PC-3 (cell line): Measurements from ENCODE around the gene XRCC6. TPM values are rescaled to one million over a fixed set of nuclear protein-coding genes. Genes with fewer than 3 reads are reported as not detected.

Source experiments
- ATAC-seq: fragments of 200-7000 bp; cut with Tn5 transposase; 2 replicates; pipeline ENCODE4 v1.9.1; 2020; ENCODE audit warnings: mild to moderate bottlenecking, moderate library complexity
- BruUV-seq: library from RNA; stranded (reverse); fragments of 400-500 nt; replicated peaks from 2 replicates; lab custom pipeline; 2021; lab: Mats Ljungman, UMichigan
- CTCF ChIA-PET: fragments of 300-600 bp; sonication (Branson Sonifier 250); formaldehyde crosslinking; loops from one replicate; lab custom pipeline; 2022; ENCODE audit warnings: antibody characterized with exemption; lab: Charles Lee
- POLR2A ChIA-PET: fragments of 300-600 bp; sonication (Branson Sonifier 250); formaldehyde crosslinking; loops from one replicate; lab custom pipeline; 2022; ENCODE audit warnings: antibody characterized with exemption; ENCODE audit not compliant: unreplicated experiment; lab: Charles Lee
- DNase-seq: peaks from one replicate; pipeline ENCODE4 v3.0.0-alpha.2; 2015
- H2AFZ ChIP-seq: fragments of 300-600 bp; sonication (generic); 2 replicates; pipeline ENCODE4 v1.6.0; 2016; ENCODE audit warnings: antibody characterized with exemption, low read length
- H3F3A ChIP-seq: fragments of 300-600 bp; sonication (generic); one replicate; pipeline ENCODE4 v1.6.0; 2017; ENCODE audit warnings: antibody characterized with exemption, low read length, control low read depth, mild to moderate bottlenecking; ENCODE audit not compliant: unreplicated experiment
- H3K27ac ChIP-seq: fragments of 300-600 bp; sonication (generic); 2 replicates; pipeline ENCODE4 v1.5.1; 2016; ENCODE audit warnings: mild to moderate bottlenecking, low read length
- H3K27me3 ChIP-seq: fragments of 300-600 bp; sonication (generic); 2 replicates; pipeline ENCODE4 v1.6.1; 2016; ENCODE audit warnings: low read length, mixed read lengths
- H3K36me3 ChIP-seq: fragments of 300-600 bp; sonication (generic); 2 replicates; pipeline ENCODE4 v1.6.1; 2016; ENCODE audit warnings: low read depth, mixed run types, low read length, mixed read lengths
- H3K4me1 ChIP-seq: fragments of 300-600 bp; sonication (generic); 2 replicates; pipeline ENCODE4 v1.5.1; 2016; ENCODE audit warnings: low read length; ENCODE audit not compliant: insufficient read depth
- H3K4me2 ChIP-seq: fragments of 300-600 bp; sonication (generic); 2 replicates; pipeline ENCODE4 v1.6.0; 2016; ENCODE audit warnings: low read length
- H3K4me3 ChIP-seq: fragments of 300-600 bp; sonication (generic); 2 replicates; pipeline ENCODE4 v1.5.1; 2016; ENCODE audit warnings: mild to moderate bottlenecking, low read length, mixed read lengths
- H3K79me2 ChIP-seq: fragments of 300-600 bp; sonication (generic); 2 replicates; pipeline ENCODE4 v1.6.1; 2017; ENCODE audit warnings: low read length, mixed read lengths
- H3K9ac ChIP-seq: fragments of 300-600 bp; sonication (generic); 2 replicates; pipeline ENCODE4 v1.6.0; 2016; ENCODE audit warnings: mild to moderate bottlenecking, low read length
- H3K9me2 ChIP-seq: fragments of 300-600 bp; sonication (generic); replicated peaks from 2 replicates; pipeline ENCODE4 v1.6.1; 2016; ENCODE audit warnings: mixed run types, low read length, mixed read lengths
- H3K9me3 ChIP-seq: fragments of 300-600 bp; sonication (generic); 2 replicates; pipeline ENCODE4 v1.6.1; 2016; ENCODE audit warnings: low read length, mixed read lengths
- H4K20me1 ChIP-seq: fragments of 300-600 bp; sonication (generic); 2 replicates; pipeline ENCODE4 v1.6.1; 2016; ENCODE audit warnings: low read length, mixed read lengths
- EZH2 ChIP-seq: fragments of 300-600 bp; sonication (generic); IDR thresholded peaks from one replicate; pipeline ENCODE4 v1.6.1; 2017; ENCODE audit warnings: antibody characterized with exemption, mild to moderate bottlenecking, low read length; ENCODE audit not compliant: unreplicated experiment
- EZH2phosphoT487 ChIP-seq: fragments of 300-600 bp; sonication (generic); IDR thresholded peaks from 2 replicates; pipeline ENCODE4 v1.6.1; 2018; ENCODE audit warnings: mild to moderate bottlenecking, antibody characterized with exemption, low read length, borderline replicate concordance
- intact Hi-C: fragments of 100-400 bp; cut with micrococcal nuclease; formaldehyde crosslinking; loops from 2 replicates; pipeline ENCODE4 v1.9.0; 2023
- total RNA-seq: library from RNA; depleted of rRNA; stranded (reverse); fragments of >200 nt; gene quantifications from 2 replicates; pipeline ENCODE4 v1.2.3, GENCODE V29; 2014
- TF ChIP-seq, protein P1 (sequence below): fragments of 300-600 bp; sonication (generic); conservative IDR thresholded peaks from 2 replicates; pipeline ENCODE4 v1.5.1; 2017; ENCODE audit warnings: antibody characterized with exemption, low read depth, mild to moderate bottlenecking, low read length

XRCC6 gene
- total RNA-seq, 1 experiment from 2014 or later, result 432 TPM

DNA sequence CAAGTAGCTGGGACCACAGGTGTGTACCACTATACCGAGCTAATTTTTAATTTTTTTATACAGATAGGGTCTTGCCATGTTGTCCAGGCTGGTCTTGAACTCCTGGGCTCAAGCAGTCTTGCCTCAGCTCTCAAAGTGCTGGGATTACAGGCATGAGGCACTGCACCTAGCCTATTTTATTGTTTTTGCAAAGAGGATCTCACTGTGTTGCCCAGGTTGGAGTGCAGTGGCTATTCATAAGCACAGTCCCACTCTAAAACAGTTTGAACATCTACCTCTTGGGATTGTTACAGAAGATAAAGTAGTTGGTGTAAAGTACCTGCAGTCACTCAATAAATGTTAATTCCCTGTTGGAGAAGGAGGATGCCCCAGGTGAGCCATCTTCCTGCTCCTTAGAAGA lies 29.1 kb downstream of the XRCC6 start:
- no peak for TF ChIP-seq EZH2
- no peak for TF ChIP-seq EZH2phosphoT487
- TF ChIP-seq, protein P1, sequence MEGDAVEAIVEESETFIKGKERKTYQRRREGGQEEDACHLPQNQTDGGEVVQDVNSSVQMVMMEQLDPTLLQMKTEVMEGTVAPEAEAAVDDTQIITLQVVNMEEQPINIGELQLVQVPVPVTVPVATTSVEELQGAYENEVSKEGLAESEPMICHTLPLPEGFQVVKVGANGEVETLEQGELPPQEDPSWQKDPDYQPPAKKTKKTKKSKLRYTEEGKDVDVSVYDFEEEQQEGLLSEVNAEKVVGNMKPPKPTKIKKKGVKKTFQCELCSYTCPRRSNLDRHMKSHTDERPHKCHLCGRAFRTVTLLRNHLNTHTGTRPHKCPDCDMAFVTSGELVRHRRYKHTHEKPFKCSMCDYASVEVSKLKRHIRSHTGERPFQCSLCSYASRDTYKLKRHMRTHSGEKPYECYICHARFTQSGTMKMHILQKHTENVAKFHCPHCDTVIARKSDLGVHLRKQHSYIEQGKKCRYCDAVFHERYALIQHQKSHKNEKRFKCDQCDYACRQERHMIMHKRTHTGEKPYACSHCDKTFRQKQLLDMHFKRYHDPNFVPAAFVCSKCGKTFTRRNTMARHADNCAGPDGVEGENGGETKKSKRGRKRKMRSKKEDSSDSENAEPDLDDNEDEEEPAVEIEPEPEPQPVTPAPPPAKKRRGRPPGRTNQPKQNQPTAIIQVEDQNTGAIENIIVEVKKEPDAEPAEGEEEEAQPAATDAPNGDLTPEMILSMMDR, result no peak
- ChIA-PET POLR2A (no interaction called here), CTCF (no interaction called here)
- Histone ChIP-seq H2AFZ (no peak overlapping the region), H4K20me1 (no peaks in the 10 kb centered on the region), H3K36me3 (peaks cover 57% of the 10 kb centered on the region), H3K9ac (no peak overlapping the region), H3F3A (no peaks in the 10 kb centered on the region), H3K9me2 (no peaks in the 10 kb centered on the region), H3K4me2 (no peak overlapping the region), H3K4me1 (no peaks in the 10 kb centered on the region), H3K79me2 (no peaks in the 10 kb centered on the region), H3K9me3 (no peaks in the 10 kb centered on the region), H3K27me3 (no peaks in the 10 kb centered on the region), H3K4me3 (no peak overlapping the region), H3K27ac (no peak overlapping the region)
- BruUV-seq, result no TSS peak
- ATAC-seq, result no peak
- DNase-seq, result no peak
- intact Hi-C loops, result no loop called here

DNA sequence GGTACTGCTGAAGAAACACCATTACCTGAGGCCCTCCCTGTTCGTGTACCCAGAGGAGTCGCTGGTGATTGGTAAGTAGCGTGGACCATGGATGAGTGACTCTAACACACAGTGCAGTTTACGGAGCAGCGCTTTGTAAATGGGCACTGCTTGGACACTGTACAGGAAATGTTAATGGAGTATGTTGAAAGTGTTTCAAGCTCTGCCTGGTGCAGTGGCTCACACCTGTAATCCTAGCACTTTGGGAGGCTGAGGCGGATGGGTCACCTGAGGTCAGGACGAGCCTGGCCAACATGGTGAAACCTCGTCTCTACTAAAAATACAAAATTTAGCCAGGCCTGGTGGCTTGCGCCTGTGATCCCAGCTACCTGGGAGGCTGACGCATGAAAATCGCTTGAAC lies 29.7 kb downstream of the XRCC6 start:
- CTCF ChIA-PET, result no interaction called here
- POLR2A ChIA-PET, result no interaction called here
- Histone ChIP-seq H2AFZ (no peak overlapping the region), H3K9me2 (no peaks in the 10 kb centered on the region), H3K27ac (no peak overlapping the region), H3K36me3 (peaks cover 57% of the 10 kb centered on the region), H3K79me2 (no peaks in the 10 kb centered on the region), H3K4me2 (no peak overlapping the region), H4K20me1 (no peaks in the 10 kb centered on the region), H3K9ac (no peak overlapping the region), H3K27me3 (no peaks in the 10 kb centered on the region), H3F3A (no peaks in the 10 kb centered on the region), H3K4me1 (no peaks in the 10 kb centered on the region), H3K4me3 (no peak overlapping the region), H3K9me3 (no peaks in the 10 kb centered on the region)
- DNase-seq (no peak), ATAC-seq (no peak)
- no TSS peak for BruUV-seq
- TF ChIP-seq EZH2, result no peak
- TF ChIP-seq, protein P1, result no peak
- no peak for TF ChIP-seq EZH2phosphoT487
- intact Hi-C loops, result no loop called here

DNA sequence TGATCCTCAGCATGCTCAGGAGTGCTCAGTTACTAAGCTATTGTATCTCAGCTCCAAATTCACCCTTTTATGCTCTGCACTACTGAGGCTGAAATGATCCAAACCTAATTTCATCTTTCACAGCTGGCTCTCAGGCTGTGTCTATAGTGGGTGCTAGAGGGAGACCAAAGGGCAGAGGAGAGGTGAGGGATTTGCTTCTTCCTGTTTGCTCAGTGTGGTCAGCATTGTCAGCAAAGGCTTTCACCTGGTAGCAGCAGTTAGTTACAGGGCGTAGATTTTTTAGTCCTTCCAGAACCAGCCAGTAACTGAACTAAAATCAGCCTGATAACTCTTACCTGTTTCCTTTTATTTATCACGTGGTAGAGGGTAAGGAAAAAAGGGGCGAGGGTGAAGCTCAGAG lies 33.2 kb downstream of the XRCC6 start:
- DNase-seq, result no peak
- BruUV-seq, result no TSS peak
- Histone ChIP-seq H3K9me3 (no peaks in the 10 kb centered on the region), H3K27me3 (no peaks in the 10 kb centered on the region), H3K4me1 (no peaks in the 10 kb centered on the region), H4K20me1 (no peaks in the 10 kb centered on the region), H2AFZ (no peak overlapping the region), H3K27ac (no peak overlapping the region), H3K36me3 (peaks cover 50% of the 10 kb centered on the region), H3K9ac (no peak overlapping the region), H3K9me2 (no peaks in the 10 kb centered on the region), H3K79me2 (no peaks in the 10 kb centered on the region), H3F3A (no peaks in the 10 kb centered on the region), H3K4me2 (no peak overlapping the region), H3K4me3 (no peak overlapping the region)
- TF ChIP-seq, protein P1, result no peak
- intact Hi-C loops, result no loop called here
- ATAC-seq, result no peak
- ChIA-PET POLR2A (no interaction called here), CTCF (no interaction called here)
